ENCODE results near the gene CATSPER4. TPM values are rescaled to one million over a fixed set of nuclear protein-coding genes. Genes with fewer than 3 reads are reported as not detected.
"Not testable (repeated sequence)": the region's sequence is repeated elsewhere in the genome, so short reads cannot be mapped to it uniquely, and the experiment has no call there.

CATSPER4 gene
- total RNA-seq, 1 donor from 2014 or later: not detected

GRCh38 chr1:26189331-26189730 is 1.1 kb upstream of the CATSPER4 start:
- DNase-seq (ENCODE audit: low spot score in 2 of 2) (no peak), FAIRE-seq (no peak)

DNA sequence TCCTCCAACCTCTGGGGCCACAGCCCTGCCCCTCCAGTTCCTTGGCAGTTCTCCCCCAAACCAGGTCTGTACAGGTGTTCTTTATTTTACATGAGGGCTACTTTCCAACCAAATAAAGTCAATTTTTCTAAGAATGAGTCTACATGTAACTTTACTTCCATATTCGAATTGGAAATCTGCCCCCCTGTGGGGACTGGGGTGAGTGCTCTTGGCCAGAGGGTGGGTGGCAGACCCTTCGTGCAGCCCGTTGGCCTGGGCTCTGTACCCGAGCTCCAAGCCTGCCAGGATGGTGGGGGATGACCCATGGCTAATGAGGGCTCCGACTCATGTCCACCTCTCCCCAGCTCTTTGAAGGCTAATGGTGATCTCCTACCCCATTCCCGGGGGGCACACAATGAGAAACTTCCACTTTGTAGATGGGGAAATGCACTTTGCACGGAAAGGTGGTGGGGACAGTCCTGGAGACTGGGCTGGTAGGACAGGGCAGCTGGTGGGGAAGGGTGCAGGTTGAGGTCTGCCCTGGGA is 589 bp upstream of the CATSPER4 start:
- FAIRE-seq (no peak), DNase-seq (ENCODE audit: low spot score in 2 of 2) (no peak)

DNA sequence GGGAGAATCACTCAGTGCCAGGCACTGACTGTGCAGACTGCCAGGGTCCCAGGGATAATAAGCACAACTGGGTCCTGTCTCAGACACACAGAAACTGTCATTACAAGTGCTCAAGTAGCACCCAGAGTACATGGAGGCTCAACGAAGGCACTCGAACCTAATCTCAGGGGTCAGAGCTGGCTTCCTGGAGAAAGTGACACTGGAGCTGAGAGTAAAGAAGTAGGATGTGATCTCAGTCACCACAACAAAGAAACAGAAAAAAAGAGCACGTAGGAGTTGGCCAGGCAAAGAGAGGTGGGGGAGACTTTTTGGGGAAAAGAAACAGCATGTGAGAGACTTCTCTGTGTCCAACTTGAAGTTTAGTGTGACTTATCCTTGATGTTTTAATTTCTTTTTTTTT is 1.3 kb downstream of the CATSPER4 start:
- DNase-seq (ENCODE audit: low spot score in 2 of 2) (no peak), FAIRE-seq (no peak)

GRCh38 chr1:26195805-26196204 is 5.4 kb downstream of the CATSPER4 start:
- DNase-seq (ENCODE audit: low spot score in 2 of 2): no peak
- FAIRE-seq: no peak

GRCh38 chr1:26197301-26197700 is 6.9 kb downstream of the CATSPER4 start:
- DNase-seq (ENCODE audit: low spot score in 2 of 2): no peak
- no peak for FAIRE-seq

GRCh38 chr1:26197813-26198212 is 7.4 kb downstream of the CATSPER4 start:
- FAIRE-seq (no peak), DNase-seq (ENCODE audit: low spot score in 2 of 2) (no peak)

DNA sequence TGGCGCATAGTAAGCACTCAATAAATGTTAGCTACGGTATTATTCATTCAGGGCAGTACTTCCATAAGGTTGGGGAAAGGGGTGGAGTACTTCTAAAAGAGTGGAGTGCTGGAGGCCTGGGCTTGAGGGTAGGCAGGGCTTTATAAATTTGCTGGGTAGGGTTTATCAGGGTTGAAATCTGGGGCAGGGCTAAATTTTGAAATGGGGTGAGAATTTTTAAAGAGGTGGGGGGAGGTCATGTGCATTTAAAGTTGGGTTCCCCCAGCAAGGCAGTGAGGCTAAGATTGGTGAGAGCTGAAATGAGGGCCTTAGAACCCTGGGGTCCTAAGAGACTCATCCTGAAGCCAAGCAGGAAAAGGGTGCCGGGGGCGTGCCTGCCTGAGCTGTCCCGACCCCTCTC is 10.0 kb downstream of the CATSPER4 start:
- no peak for FAIRE-seq

DNA sequence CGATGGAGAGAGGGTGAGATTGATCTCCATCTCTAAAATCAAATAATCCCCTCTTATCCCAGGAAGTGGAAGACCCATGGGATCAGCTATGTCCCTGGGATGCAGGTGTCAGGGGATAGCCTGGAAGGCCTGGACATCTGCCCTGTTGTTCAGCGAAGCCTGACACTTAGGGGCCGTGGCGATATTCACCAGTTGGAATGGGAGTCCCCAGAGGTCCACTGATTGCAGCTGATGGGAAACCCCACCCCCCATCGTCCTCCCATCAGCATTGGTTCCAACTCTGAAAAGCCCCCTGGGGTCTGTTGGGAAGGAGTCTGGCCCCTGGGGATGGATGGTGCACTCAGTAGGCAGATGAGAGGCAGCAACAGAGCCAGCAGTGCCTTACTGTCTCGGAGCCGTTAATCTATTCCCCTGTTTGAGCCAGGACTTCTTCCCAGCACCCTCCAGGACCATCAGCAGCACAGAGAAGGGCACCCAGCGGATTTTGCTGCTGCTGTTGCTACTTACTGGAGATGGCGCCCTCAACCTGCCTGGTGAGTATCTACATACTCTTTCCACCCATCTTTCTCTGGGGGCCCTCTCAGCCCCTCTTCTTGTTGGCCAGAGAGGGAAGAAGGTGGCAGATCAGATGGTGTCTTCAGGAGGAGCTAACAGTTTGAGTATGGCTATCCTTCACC is 13.4 kb downstream of the CATSPER4 start:
- DNase-seq (ENCODE audit: low spot score in 2 of 2): no peak

More for the DNA sequence above, 10.0 kb downstream of the CATSPER4 start:
- DNase-seq (ENCODE audit: low spot score in 2 of 2): no peak

DNA sequence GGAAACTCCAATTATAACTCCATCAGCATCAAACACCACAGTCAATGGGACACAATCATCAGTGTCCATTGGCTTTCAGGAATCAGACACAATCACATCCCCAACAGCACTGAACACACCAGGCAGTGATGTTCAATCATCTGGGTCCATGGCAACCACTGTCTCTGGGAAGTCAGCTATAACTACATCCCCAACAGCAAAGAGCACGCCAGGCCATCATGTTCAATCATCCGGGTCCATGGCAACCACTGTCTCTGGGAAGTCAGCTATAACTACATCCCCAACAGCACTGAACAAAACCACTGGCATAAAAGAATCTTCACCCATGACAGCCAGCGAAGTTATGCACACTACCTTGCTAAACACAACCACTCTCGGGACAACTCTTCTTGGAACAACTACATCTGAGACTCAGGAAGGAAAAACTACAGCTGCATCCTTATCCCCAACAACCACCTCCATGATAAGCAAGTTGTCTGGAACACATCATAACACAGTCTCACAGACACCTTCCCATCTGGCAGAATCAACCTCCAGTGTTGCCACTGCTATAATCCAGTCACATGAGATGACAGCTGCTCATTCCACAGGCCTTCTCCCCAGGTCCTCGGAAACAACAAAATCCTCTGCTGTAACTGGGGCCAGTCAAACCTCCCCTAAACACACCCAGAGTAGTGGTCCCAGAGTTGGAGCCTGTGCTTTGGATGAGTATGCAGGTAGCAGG is 19.9 kb downstream of the CATSPER4 start:
- no peak for DNase-seq (ENCODE audit: low spot score in 2 of 2)

More for the DNA sequence above, 13.4 kb downstream of the CATSPER4 start:
- FAIRE-seq: no peak

DNA sequence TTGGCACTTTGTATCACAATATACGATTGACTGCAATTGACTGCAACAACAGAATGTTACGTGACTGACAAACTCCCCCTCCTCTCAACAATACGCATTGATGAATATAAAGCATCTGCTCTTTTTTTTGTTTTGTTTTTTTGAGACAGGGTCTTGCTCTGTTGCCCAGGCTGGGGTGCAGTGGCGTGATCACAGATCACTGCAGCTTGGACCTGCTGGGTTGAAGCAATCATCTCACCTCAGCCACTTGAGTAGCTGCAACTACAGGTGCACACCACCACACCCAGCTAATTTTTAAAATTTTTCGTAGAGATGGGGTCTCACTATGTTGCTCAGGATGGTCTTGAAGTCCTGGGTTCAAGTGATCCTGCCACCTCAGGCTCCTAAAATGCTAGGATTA is 22.3 kb downstream of the CATSPER4 start:
- FAIRE-seq: no peak
- DNase-seq (ENCODE audit: low spot score in 2 of 2): no peak

More for the DNA sequence above, 19.9 kb downstream of the CATSPER4 start:
- no peak for FAIRE-seq

GRCh38 chr1:26213335-26213905 is 23.0 kb downstream of the CATSPER4 start:
- FAIRE-seq (no peak), DNase-seq (ENCODE audit: low spot score in 2 of 2) (no peak)

DNA sequence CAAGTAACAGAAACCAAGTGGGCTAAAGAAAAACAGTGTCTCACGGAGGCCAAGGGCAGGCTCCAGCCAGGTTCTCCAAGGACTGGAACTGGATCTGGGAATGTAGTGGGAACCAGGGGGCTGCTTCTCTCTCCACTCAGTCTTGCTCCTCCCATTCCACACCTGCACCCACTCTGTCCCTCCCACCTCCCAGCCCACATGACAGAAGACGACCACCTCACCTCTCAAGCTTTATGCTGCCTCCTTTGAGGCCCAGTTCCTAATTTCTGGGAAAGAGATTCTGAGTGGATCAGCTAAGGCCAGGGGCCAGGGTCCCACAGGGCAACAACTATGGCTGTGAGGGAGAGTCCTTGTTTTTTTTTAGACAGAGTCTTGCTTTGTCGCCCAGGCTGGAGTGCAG is 24.8 kb downstream of the CATSPER4 start:
- no peak for FAIRE-seq

GRCh38 chr1:26218906-26219494 is 28.6 kb downstream of the CATSPER4 start:
- no peak for DNase-seq (ENCODE audit: low spot score in 2 of 2)
- no peak for FAIRE-seq

More for the DNA sequence above, 24.8 kb downstream of the CATSPER4 start:
- DNase-seq (ENCODE audit: low spot score in 2 of 2): no peak

- FAIRE-seq (no peak), DNase-seq (ENCODE audit: low spot score in 2 of 2) (no peak)
These were observed 30.0 kb downstream of the CATSPER4 start for GRCh38 chr1:26220199-26220912.

DNA sequence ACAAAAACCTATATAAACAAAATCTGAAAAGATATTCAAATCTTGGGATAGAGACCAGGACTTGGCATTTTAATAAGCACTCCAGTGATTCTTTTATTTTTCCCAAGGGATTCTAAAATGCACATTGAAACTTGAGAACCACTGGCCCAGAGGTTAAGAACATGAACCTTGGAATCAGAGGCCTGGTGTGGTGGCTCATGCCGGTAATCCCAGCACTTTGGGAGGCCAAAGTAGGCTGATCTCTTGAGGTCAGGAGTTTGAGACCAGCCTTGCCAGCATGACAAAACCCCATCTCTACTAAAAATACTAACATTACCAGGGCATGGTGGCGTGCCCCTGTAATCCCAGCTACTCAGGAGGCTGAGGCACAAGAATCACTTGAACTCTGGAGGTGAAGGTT is 30.7 kb downstream of the CATSPER4 start:
- DNase-seq (ENCODE audit: low spot score in 2 of 2) (no peak), FAIRE-seq (no peak)

DNA sequence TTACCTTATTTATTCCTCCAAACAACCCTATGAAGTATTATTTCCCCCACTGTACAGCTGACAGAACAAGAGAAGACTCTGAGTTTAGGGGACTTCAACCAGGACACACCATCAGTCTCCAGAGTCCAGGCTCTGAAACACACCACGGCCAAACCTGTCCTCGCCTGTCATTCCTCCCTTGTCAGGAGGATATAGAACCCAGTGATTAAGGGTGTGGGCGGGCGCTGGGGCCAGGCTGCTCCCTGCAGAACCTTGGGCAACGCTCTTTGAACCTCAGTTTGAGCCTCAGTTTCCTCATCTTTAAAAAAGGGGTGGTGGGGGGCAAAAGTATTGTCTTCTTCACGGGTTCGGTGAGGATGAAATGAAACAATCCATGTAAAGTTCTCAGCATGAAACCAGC is 34.2 kb downstream of the CATSPER4 start:
- no peak for DNase-seq (ENCODE audit: low spot score in 2 of 2)
- FAIRE-seq: no peak

DNA sequence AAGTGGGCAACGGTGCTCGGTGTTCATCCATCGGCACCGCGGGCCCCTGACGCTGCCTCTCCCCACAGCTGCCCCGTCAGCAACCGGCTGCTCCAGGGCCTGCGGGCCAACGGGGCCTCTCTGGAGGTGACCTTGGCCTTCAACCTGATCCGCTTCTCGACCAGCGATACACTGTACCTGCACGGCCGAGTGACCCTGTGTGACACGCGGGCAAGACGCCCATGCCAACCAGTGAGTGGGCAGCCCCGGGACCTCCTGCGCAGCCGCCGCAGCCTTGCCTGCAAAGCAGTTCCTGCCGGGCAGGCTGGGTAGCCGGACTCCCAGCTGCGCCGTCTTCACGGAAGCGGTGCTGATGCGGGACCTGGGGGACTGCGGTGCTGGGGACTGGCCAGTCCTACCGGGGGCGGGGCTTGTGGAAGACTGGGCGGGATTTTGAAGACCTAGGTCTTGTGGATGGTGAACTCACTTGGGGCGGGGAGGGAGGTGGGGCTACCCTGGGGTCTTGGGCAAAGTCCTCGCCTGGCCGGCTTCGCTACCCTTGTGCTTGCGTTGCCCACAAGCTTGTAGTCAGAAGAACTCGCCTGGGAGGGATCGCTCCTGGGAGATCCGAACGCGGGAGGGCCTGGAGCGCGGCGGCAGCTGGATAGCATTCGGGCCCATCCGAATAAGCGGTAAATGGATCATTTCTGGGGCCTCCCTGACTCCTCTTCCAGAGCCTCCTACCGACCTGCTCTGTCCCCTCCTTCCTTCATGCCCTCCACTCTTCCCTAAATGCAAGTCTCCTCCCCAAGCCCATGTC is 34.8 kb downstream of the CATSPER4 start:
- DNase-seq (ENCODE audit: low spot score in 2 of 2) (peak in 1 of 2 donors; percentile 71), FAIRE-seq (no peak)

GRCh38 chr1:26230682-26231081 is 40.3 kb downstream of the CATSPER4 start:
- not testable (repeated sequence) for FAIRE-seq; DNase-seq (ENCODE audit: low spot score in 2 of 2)

DNA sequence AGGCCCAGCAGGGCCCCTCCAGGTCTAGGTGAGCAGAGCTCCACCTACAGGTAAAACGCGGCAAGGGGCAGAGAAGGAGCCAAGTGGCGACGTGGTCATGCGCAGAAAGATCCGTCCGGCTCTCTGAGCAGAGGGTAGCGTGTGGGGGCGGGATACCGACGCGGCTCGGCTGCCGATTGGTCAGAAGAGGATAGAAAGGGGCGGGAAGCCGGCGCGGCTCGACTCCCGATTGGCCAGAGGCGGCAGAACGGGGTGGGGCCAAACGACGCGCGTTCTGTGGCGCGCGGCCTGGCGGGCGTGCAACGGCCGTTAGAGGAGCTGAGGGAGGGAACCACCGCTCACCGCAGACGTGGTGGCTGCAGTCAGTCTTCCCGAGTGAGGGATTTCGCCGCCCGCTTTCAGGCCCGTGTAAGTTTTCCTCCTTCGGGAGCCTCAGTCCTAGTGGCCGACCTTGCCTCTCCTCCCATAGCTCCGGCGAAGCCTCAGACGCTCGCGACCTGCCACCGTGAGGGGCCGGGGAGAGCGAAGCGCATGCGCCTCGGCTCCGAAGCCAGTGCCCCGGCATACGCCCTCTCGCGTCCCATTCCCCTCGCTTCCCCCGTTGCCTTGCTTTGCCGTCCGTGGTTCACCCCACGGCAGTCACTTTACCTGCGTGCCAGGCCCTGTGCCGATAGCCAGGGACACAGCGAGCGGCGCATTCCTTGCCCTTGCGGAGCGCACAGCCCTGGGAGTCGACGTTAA is 43.7 kb downstream of the CATSPER4 start, which contains the start of gene CEP85:
Gene CEP85 (plus strand): TSS at position 298 of the 741 bp plus-strand sequence. CDS start 5,584 bp downstream, outside the sequence.
- FAIRE-seq: peak; percentile 92
- peak; percentile 94 to 98 for DNase-seq (ENCODE audit: low spot score in 2 of 2)
